H9 (cell line): ENCODE data around the gene MT2A. TPM values are rescaled to one million over a fixed set of nuclear protein-coding genes. Genes with fewer than 3 reads are reported as not detected.

Experiments
- DNase-seq: peaks from one replicate; pipeline ENCODE4 v3.0.0-alpha.2; 2017
- H2AFZ ChIP-seq: one replicate; pipeline ENCODE4 v1.6.1; 2013; ENCODE audit warnings: mild to moderate bottlenecking, low read length, control low read depth, moderate library complexity
- H2AK5ac ChIP-seq: 2 replicates; pipeline ENCODE4 v1.6.1; 2013; ENCODE audit warnings: low read length, control low read depth, mixed read lengths; ENCODE audit not compliant: insufficient read length
- H2BK120ac ChIP-seq: one replicate; pipeline ENCODE4 v1.6.1; 2013; ENCODE audit warnings: low read depth, mild to moderate bottlenecking, low read length, control low read depth, inconsistent platforms; ENCODE audit not compliant: poor library complexity, severe bottlenecking
- H2BK12ac ChIP-seq: 2 replicates; pipeline ENCODE4 v1.6.1; 2013; ENCODE audit warnings: low read length, control low read depth, mixed read lengths, low read depth; ENCODE audit not compliant: insufficient read length
- H2BK15ac ChIP-seq: 2 replicates; pipeline ENCODE4 v1.6.1; 2013; ENCODE audit warnings: low read depth, low read length, control low read depth
- H2BK20ac ChIP-seq: one replicate; pipeline ENCODE4 v1.6.1; 2013; ENCODE audit warnings: low read depth, mild to moderate bottlenecking, low read length, control low read depth, inconsistent platforms; ENCODE audit not compliant: poor library complexity, severe bottlenecking
- H2BK5ac ChIP-seq: 2 replicates; pipeline ENCODE4 v1.6.1; 2013; ENCODE audit warnings: low read length, control low read depth, mixed read lengths; ENCODE audit not compliant: insufficient read length
- H3K14ac ChIP-seq: 2 replicates; pipeline ENCODE4 v1.6.1; 2013; ENCODE audit warnings: low read length, control low read depth; ENCODE audit not compliant: insufficient read depth
- H3K18ac ChIP-seq: 2 replicates; pipeline ENCODE4 v1.6.1; 2013; ENCODE audit warnings: low read depth, mild to moderate bottlenecking, mixed read lengths, low read length, control low read depth; ENCODE audit not compliant: insufficient read length
- H3K23ac ChIP-seq: 2 replicates; pipeline ENCODE4 v1.6.1; 2013; ENCODE audit warnings: low read length, control low read depth, mixed read lengths, low read depth; ENCODE audit not compliant: insufficient read length
- H3K23me2 ChIP-seq: 2 replicates; pipeline ENCODE4 v1.6.1; 2013; ENCODE audit warnings: low read depth, mild to moderate bottlenecking, mixed read lengths, low read length, control low read depth; ENCODE audit not compliant: insufficient read length, poor library complexity, severe bottlenecking
- H3K27ac ChIP-seq: 2 replicates; pipeline ENCODE4 v1.5.1; 2013; ENCODE audit warnings: low read length, control low read depth, mixed read lengths, low read depth; ENCODE audit not compliant: insufficient read length
- H3K27me3 ChIP-seq: 2 replicates; pipeline ENCODE4 v1.6.1; 2013; ENCODE audit warnings: low read length, control low read depth, inconsistent platforms; ENCODE audit not compliant: insufficient read depth
- H3K4ac ChIP-seq: 2 replicates; pipeline ENCODE4 v1.6.1; 2013; ENCODE audit warnings: low read depth, mild to moderate bottlenecking, control low read depth, inconsistent platforms, low read length, moderate library complexity
- H3K4me1 ChIP-seq: 2 replicates; pipeline ENCODE4 v1.6.1; 2013; ENCODE audit warnings: low read length, control low read depth, inconsistent platforms; ENCODE audit not compliant: insufficient read depth
- H3K4me2 ChIP-seq: 2 replicates; pipeline ENCODE4 v1.6.1; 2013; ENCODE audit warnings: low read length, control low read depth, mixed read lengths; ENCODE audit not compliant: insufficient read length, insufficient read depth
- H3K56ac ChIP-seq: 2 replicates; pipeline ENCODE4 v1.6.1; 2013; ENCODE audit warnings: low read depth, mild to moderate bottlenecking, mixed read lengths, low read length, control low read depth; ENCODE audit not compliant: insufficient read length
- H3K79me1 ChIP-seq: 2 replicates; pipeline ENCODE4 v1.6.1; 2013; ENCODE audit warnings: low read depth, mild to moderate bottlenecking, moderate library complexity, low read length, control low read depth, inconsistent platforms; ENCODE audit not compliant: insufficient read depth, poor library complexity, severe bottlenecking
- H3K79me2 ChIP-seq: 2 replicates; pipeline ENCODE4 v1.6.1; 2013; ENCODE audit warnings: low read length, control low read depth, inconsistent platforms; ENCODE audit not compliant: insufficient read depth
- H3K9ac ChIP-seq: 2 replicates; pipeline ENCODE4 v1.6.1; 2013; ENCODE audit warnings: low read length, control low read depth, mixed read lengths; ENCODE audit not compliant: insufficient read length; ENCODE audit errors: extremely low read depth
- H3K9me3 ChIP-seq: one replicate; pipeline ENCODE4 v1.6.1; 2013; ENCODE audit warnings: low read depth, low read length, inconsistent platforms; ENCODE audit not compliant: control insufficient read depth
- H3T11ph ChIP-seq: one replicate; pipeline ENCODE4 v1.6.1; 2013; ENCODE audit warnings: mild to moderate bottlenecking, low read length, control low read depth, inconsistent platforms
- H4K20me1 ChIP-seq: one replicate; pipeline ENCODE4 v1.6.1; 2013; ENCODE audit not compliant: control insufficient read depth, insufficient read length, insufficient read depth
- H4K5ac ChIP-seq: 2 replicates; pipeline ENCODE4 v1.6.1; 2013; ENCODE audit warnings: low read depth, mild to moderate bottlenecking, mixed read lengths, low read length, control low read depth; ENCODE audit not compliant: insufficient read length
- H4K8ac ChIP-seq: replicated peaks from 2 replicates; pipeline ENCODE4 v1.6.1; 2013; ENCODE audit warnings: low read length, control low read depth, mixed read lengths, low read depth; ENCODE audit not compliant: insufficient read length
- H4K91ac ChIP-seq: 2 replicates; pipeline ENCODE4 v1.6.1; 2013; ENCODE audit warnings: low read depth, mild to moderate bottlenecking, moderate library complexity, mixed read lengths, low read length, control low read depth; ENCODE audit not compliant: insufficient read length
- H3K27ac Mint-ChIP-seq, 3 experiments: 2 replicates in 2 of 3; 3 replicates in 1 of 3; pipeline ENCODE4 v1.8.0; 2020 to 2021; ENCODE audit warnings: mixed read lengths in 3 of 3, mild to moderate bottlenecking in 1 of 3, moderate library complexity in 1 of 3
- H3K27me3 Mint-ChIP-seq: 2 replicates; pipeline ENCODE4 v1.8.0; 2021; ENCODE audit warnings: low read depth, mild to moderate bottlenecking, moderate library complexity, mixed read lengths
- H3K36me3 Mint-ChIP-seq, 3 experiments: 2 replicates in 2 of 3; 3 replicates in 1 of 3; pipeline ENCODE4 v1.8.0; 2020 to 2021; ENCODE audit warnings: low read depth in 3 of 3, mixed read lengths in 3 of 3; ENCODE audit not compliant: insufficient read depth in 1 of 3
- H3K4me1 Mint-ChIP-seq, 2 experiments: 2 replicates each; pipeline ENCODE4 v1.8.0; 2020; ENCODE audit warnings: mixed read lengths in 2 of 2
- H3K4me3 Mint-ChIP-seq, 2 experiments: 2 replicates in 1 of 2; 3 replicates in 1 of 2; pipeline ENCODE4 v1.8.0; 2020 to 2021; ENCODE audit warnings: mild to moderate bottlenecking in 2 of 2, mixed read lengths in 2 of 2, moderate library complexity in 1 of 2
- H3K9me3 Mint-ChIP-seq, 2 experiments: 2 replicates in 1 of 2; 3 replicates in 1 of 2; pipeline ENCODE4 v1.8.0; 2020; ENCODE audit warnings: mild to moderate bottlenecking in 2 of 2, mixed read lengths in 2 of 2, moderate library complexity in 1 of 2
- WGBS: extraction: QIAGEN DNeasy Blood & Tissue Kit; methylation state at CpG from one replicate; pipeline ENCODE4 v1.1.7; 2013; ENCODE audit warnings: missing lambda C conversion rate, low lambda C conversion rate, mixed read lengths; ENCODE audit not compliant: insufficient read length; ENCODE audit errors: extremely low coverage; 5-methylcytosine and 5-hydroxymethylcytosine counted together
- total RNA-seq: library from RNA; stranded (reverse); gene quantifications from 2 replicates; pipeline ENCODE4 v1.2.1, GENCODE V29; 2021
- TF ChIP-seq, protein P1 (sequence below): fragments of 200-600 bp; sonication (generic); conservative IDR thresholded peaks from 3 replicates; pipeline ENCODE4 v1.8.0; 2021; ENCODE audit warnings: antibody characterized with exemption, mild to moderate bottlenecking

Gene MT2A
- total RNA-seq, 1 experiment from 2014 or later = 63.1 TPM

DNA sequence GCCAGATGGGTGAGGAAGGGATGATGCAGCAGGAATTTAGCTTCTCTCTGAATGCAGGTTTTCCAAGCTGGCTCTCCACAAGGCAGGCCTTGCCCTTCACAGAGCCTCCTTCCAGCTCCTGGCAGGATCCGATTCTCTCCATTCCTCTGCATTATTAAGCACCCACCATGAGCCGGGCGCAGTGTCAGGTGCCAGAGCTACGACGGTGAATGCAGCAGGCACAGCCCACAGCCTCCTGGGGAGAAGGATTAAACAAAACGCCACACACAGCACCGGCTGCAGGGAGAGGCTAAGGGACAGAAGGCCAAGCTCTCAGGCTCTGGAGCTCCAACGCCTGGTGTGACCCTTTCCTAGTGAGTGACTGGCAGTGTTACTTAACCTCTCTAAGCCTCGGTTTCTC, 7.1 kb upstream of the MT2A start:
- WGBS = no CpG with 5 or more reads among the region's 9 CpGs
- Histone ChIP-seq H4K8ac (no peak overlapping the region), H2AFZ (no peak overlapping the region)

More for the DNA sequence above, 7.1 kb upstream of the MT2A start:
- Histone ChIP-seq H3K18ac (no peak overlapping the region), H2BK20ac (no peak overlapping the region), H3T11ph (no peak overlapping the region), H2BK12ac (no peak overlapping the region), H3K23me2 (no peaks in the 10 kb centered on the region), H3K23ac (no peak overlapping the region), H3K4me1 (no peaks in the 10 kb centered on the region), H3K4ac (no peak overlapping the region), H2BK120ac (no peak overlapping the region), H3K14ac (no peak overlapping the region), H3K9me3 (no peaks in the 10 kb centered on the region), H3K56ac (no peak overlapping the region), H3K27me3 (no peaks in the 10 kb centered on the region), H4K20me1 (no peaks in the 10 kb centered on the region), H4K5ac (no peak overlapping the region), H3K9ac (no peak overlapping the region), H3K79me2 (no peaks in the 10 kb centered on the region), H3K27ac (no peak overlapping the region), H3K4me2 (no peak overlapping the region), H2AK5ac (no peak overlapping the region), H2BK15ac (no peak overlapping the region), H4K91ac (no peak overlapping the region), H3K79me1 (no peaks in the 10 kb centered on the region), H2BK5ac (no peak overlapping the region)
- H3K36me3 Mint-ChIP-seq = no peaks in the 10 kb centered on the region
- H3K27ac Mint-ChIP-seq = no peak overlapping the region
- H3K9me3 Mint-ChIP-seq = peaks cover 0 to 3% of the 10 kb centered on the region in 2 experiments; a peak in 1 of 5 replicates
- TF ChIP-seq, protein P1, sequence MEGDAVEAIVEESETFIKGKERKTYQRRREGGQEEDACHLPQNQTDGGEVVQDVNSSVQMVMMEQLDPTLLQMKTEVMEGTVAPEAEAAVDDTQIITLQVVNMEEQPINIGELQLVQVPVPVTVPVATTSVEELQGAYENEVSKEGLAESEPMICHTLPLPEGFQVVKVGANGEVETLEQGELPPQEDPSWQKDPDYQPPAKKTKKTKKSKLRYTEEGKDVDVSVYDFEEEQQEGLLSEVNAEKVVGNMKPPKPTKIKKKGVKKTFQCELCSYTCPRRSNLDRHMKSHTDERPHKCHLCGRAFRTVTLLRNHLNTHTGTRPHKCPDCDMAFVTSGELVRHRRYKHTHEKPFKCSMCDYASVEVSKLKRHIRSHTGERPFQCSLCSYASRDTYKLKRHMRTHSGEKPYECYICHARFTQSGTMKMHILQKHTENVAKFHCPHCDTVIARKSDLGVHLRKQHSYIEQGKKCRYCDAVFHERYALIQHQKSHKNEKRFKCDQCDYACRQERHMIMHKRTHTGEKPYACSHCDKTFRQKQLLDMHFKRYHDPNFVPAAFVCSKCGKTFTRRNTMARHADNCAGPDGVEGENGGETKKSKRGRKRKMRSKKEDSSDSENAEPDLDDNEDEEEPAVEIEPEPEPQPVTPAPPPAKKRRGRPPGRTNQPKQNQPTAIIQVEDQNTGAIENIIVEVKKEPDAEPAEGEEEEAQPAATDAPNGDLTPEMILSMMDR = no peak
- no peak overlapping the region for H3K4me3 Mint-ChIP-seq
- DNase-seq = no peak
- H3K27me3 Mint-ChIP-seq = peaks cover 51% of the 10 kb centered on the region
- H3K4me1 Mint-ChIP-seq = peaks cover 4 to 5% of the 10 kb centered on the region in 2 experiments; a peak in 1 of 4 replicates
